Stimulated activated CD4-positive, alpha-beta T cell treated with anti-CD3 and anti-CD28 coated beads, TNF-alpha, amount 100 ng/mL, for 24 hours (primary cell): ENCODE data around the gene MED23.
"Not testable (repeated sequence)": the region's sequence is repeated elsewhere in the genome, so short reads cannot be mapped to it uniquely, and the experiment has no call there.

Source experiments
- DNase-seq, 3 experiments: peaks; one replicate each; pipeline ENCODE4 v3.0.0-alpha.2; 2020; ENCODE audit warnings: low read depth in 3 of 3

Gene MED23

DNA sequence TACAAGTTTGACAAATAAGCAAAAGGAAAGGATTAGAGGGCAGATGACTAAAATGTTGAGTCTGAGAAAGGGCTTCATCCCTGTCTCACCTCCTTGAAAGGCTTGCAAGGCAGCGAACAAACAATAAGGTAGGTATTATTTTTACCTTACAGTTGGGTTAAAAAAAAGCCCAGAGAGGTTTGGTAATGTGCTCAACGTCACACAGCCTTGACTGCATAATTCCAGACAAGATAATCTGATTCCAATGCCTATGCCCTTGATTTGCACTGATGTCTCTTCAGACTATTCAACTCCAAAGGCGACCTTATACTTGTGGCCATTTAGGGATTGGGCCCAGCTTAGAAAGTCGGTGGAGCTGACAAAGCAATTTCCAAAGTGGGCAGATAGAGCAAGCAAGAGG, 53.4 kb downstream of the MED23 start:
- DNase-seq: no peak

- no peak for DNase-seq
Observed at GRCh38 chr6:131574133-131574532, 53.9 kb downstream of the MED23 start.

GRCh38 chr6:131572686-131573415, 55.2 kb downstream of the MED23 start, which contains the start of gene ARG1:
Gene ARG1 (plus strand): TSS chr6:131573226. CDS start chr6:131573283, 57 bp downstream.
- DNase-seq: no peak

DNA sequence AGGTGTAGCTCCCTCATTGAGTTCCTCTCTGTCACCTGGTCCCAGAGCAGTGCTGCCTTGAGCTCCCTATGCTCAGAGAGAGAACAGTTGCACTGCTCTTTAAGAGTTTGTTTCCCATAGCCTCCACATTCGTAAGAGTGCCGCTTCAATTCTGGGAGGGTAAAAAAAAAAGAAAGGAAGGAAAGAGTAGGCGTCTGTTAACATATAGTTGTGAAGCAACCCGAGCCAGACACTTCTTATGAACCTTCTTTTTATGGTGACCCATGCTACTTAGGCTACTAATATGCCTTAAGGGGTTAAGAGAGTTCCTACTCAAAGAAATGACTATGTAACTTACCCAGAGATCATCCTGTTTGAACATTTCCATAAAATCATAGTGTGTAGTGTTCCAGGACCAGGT, 59.3 kb downstream of the MED23 start:
- DNase-seq: no peak

DNA sequence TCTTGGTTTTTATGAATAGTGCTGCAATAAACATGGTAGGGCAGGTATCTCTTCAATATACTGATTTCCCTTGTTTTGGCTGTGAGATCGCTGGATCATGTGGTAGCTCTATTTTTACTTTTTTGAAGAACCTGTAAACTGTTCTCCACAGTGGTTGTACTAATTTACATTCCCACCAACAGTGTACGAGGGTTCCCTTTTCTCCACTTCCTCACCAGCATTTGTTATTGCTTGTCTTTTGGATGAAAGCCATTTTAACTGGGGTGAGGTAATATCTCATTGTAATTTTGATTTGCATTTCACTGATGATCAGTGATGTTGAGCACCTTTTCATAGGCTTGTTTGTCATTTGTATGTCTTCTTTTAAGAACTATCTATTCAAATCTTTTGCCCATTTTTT, 63.0 kb downstream of the MED23 start:
- DNase-seq: no peak

- no peak for DNase-seq
Observed at GRCh38 chr6:131561925-131562707, 65.9 kb downstream of the MED23 start.

GRCh38 chr6:131558922-131559321, 69.1 kb downstream of the MED23 start:
- no peak for DNase-seq

GRCh38 chr6:131555992-131556391, 72.0 kb downstream of the MED23 start:
- DNase-seq: no peak

GRCh38 chr6:131552572-131552971, 75.5 kb downstream of the MED23 start:
- no peak for DNase-seq

DNA sequence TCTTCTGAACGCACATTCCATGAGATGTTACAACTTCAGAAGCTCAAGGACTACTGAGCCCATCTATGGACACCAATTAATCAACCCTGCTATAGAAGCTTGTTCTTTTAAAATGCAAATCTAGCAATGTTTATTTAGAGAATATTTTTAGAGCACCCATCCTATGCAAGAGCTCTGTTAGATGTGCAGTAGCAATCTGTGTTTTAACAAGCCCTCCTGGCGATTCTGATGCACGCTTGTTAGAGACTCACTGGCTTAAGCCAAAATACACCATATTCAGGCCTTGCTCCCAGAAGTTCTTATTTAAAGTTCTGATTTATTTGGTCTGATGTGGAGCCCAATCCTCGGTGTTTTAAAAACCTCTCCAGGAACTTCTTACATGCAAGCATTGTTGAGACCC, 76.1 kb downstream of the MED23 start:
- no peak for DNase-seq

DNA sequence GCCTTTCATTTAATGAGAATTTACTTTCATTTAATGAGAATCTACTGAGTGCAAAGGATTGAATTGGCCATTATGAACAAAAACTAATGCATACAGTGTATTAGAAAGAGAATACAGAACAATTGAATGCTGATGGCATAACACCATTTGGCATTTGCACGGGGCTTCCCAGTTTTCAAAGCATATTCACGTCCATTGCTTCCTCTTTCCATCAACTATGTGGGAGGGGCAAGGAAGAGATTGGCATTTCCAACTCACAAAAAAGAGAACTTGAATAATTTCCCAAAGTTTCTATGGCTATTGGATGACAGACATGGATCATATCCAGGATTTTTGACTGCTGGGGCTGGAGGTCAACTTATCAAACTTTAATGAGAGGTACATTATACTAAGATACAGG, 78.2 kb downstream of the MED23 start:
- no peak for DNase-seq

GRCh38 chr6:131548441-131548840, 79.6 kb downstream of the MED23 start:
- no peak for DNase-seq

- no peak for DNase-seq
Observed at GRCh38 chr6:131547488-131547887, 80.6 kb downstream of the MED23 start.

- DNase-seq: no peak
Observed at GRCh38 chr6:131545317-131545716, 82.7 kb downstream of the MED23 start.

- DNase-seq: not testable (repeated sequence)
Observed at GRCh38 chr6:131538615-131539014, 89.4 kb downstream of the MED23 start.

DNA sequence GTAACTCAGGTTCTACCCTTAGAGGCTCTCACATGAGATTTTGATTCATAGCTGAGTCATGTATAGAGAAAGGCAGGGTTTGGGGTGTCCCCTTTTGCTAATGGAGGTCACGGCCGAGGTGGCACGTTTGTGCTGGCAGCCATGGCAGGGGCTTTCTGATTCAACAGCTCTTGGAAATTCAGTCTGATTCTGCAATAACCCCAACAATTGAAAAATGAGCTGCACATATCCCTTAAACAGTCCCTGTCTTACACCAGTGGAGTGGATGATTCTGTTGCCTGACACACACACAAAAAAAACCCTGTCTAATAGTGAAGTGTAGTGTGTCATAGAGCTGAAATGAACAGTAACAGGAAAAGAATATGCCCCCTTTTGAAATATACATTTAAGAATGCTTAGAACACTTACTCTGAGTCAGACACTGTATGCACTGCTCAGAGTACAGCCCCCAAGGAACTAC, 95.4 kb downstream of the MED23 start:
- peak in 2 of 3 experiments; percentile 34 to 60 for DNase-seq

DNA sequence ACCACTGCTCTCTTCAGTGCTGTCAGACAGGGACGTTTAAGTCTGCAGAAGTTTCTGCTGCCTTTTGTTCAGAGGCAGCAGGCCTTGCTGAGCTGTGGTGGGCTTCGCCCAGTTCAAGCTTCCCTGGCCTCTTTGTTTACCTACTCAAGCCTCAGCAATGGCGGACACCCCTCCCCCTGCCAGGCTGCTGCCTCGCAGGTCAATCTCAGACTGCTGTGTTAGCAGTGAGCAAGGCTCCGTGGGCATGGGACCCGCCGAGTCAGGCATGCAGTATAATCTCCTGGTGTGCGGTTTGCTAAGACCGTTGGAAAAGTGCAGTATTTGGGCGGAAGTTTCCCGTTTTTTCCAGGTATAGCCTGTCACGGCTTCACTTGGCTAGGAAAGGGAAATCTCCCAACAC, 96.4 kb downstream of the MED23 start:
- not testable (repeated sequence) for DNase-seq

- DNase-seq: not testable (repeated sequence)
Observed at GRCh38 chr6:131530936-131531335, 97.1 kb downstream of the MED23 start.

DNA sequence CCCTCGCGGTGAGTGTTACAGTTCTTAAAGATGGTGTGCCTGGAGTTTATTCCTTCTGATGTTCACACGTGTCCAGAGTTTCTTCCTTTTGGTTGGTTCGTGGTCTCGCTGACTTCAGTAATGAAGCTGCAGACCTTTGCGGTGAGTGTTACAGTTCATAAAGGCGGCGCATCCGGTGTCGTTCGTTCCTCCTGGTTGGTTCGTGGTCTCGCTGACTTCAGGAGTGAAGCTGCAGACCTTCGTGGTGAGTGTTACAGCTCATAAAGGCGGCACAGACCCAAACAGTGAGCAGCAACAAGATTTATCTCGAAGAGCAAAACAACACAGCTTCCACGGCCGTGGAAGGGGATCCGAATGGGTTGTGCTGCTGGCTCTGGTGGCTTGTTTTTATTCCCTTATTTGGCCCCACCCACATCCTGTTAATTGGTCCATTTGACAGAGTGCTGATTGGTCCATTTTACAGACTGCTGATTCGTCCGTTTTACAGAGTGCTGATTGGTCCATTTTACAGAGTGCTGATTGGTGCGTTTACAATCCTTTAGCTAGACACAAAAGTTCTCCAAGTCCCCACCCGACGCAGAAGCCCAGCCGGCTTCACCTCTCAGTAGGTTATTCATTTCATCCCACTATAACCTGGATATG, 103.2 kb downstream of the MED23 start:
- no peak for DNase-seq

- DNase-seq: no peak
Observed at GRCh38 chr6:131523988-131524673, 103.9 kb downstream of the MED23 start.
